ENCODE measurements around the gene EGFL8.
"Not testable (repeated sequence)": the region's sequence is repeated elsewhere in the genome, so short reads cannot be mapped to it uniquely, and the experiment has no call there.

The EGFL8 gene

DNA sequence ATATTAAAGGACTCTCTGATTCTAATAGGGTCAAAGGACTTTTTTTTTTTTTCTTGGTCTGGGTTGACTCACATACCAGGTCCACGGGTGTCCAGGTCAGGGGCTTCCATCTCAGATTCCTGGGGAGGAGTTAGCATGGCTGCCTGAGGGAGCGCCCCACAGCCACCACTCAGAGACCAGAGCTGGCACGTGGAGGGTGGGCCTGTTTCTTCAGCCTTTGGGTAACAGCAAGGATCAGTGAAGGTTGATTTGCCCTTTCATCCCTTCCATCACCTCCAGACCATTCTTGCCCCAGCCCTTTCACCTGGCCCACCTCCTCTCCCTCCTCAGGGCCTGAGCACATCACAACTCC is 33.9 kb downstream of the EGFL8 start:
- DNase-seq = no peak

DNA sequence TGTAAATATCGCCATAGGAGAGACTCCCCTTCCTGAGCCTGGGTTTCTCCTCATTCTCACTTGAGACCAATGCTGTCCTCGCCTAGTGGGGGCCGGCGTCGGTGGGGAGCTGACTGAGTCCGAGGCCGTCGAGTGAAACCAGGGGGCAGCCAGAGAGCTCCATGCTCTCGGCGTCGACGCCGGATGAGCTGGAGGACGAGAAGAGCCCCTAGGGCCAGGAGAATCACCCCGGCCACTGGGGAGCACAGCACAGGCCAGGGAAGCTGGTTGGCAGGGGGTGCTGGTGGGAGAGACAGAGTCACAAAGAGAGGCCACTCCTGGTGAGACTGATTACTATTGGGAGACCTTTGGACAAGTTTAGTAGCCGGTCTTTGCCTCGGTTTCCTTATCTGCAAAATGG is 34.5 kb downstream of the EGFL8 start:
- DNase-seq = no peak

DNA sequence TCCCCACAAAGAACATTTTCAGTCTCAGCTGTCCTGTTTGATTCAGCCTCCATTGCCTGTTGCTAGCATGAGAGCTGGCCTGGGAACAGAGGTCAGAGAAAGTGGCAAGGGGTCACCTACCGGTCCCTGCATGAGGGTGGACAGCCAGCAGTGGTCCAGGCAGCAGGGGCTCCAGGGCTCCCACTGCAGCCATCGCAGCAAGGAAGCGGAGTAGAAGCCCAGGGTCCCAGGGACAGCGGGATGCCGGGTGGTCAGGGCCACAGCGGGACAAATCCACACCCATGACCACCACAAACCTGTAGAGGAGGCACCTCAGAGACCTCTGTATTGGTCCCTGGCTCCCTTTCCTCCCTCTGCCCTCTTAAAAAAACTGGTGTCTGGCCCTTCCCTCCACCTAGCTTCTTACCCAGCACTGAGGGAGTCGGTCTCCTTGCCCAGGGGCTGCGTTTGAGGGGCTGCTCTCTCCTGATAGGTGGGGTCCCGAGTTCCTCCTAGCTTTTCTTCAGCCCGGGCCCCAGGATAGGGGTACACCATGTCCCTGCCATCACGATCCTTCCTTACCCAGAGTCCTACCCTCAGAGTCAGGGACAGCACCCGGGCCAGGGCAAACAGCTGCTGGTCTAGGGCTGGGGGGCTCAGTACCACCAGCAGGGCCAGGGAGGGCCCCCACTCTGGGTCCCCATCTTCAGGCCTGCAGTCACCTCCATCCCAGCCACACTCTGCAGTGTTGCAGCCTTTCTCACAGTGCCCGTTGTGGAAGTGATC is 36.5 kb downstream of the EGFL8 start:
- DNase-seq = no peak

DNA sequence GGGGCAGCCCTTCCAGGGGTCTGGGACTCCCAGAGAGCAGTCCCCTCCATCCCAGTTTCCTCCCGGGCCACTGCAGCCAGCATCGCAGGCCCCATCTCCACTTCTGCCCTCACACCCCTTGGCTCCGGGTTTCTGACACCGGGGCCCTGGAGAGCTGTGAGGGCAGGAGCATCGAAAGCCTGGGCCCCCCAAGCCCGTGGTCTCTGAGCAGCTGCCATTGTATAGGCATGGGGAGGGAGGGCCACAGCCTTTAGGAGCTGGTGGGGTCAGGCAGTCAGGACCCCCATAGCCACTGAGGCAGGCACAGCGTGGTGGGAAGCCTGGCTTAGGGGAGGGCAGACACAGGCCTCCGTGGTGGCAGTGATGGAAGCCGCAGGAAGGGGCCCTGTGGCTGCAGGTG is 37.8 kb downstream of the EGFL8 start:
- DNase-seq = no peak

DNA sequence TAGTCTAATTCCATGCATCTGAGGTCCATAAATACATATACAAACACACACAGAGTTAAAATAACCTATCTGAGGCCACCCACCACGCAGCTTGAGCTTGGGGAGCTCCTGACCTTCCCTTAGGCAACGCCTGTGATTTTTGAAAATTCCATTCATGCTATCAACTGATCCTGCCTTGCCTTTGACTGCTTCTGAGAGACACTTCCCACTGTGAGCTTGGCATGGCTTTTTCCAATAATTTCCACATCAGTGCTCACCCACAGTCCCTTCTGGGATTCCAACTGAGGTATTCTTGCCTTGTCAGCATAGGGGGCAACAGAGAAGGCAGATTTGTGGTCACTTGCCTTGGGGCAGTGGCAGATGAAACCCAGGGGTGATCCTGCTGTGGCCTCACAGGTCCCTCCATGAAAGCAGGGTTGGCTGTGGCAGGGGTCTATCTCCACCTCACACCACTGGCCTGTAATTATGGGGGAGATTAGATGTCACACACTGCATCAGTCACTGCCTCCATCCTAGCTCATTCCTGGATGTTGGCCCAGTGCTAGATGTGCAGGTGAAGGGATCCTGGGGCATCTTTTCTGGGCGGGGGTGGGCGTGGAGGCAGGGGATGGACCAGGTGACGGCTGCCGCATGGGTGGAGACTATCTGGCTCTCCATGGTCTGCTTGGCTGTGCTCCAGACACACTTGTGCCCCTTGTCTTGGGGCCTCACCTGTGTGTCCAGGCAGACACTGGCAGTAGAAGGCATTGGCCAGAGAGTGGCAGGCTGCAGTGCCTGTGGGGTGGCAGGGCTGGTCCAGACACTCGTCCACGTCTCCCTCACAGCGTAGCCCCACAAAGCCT is 39.3 kb downstream of the EGFL8 start:
- DNase-seq = no peak

DNA sequence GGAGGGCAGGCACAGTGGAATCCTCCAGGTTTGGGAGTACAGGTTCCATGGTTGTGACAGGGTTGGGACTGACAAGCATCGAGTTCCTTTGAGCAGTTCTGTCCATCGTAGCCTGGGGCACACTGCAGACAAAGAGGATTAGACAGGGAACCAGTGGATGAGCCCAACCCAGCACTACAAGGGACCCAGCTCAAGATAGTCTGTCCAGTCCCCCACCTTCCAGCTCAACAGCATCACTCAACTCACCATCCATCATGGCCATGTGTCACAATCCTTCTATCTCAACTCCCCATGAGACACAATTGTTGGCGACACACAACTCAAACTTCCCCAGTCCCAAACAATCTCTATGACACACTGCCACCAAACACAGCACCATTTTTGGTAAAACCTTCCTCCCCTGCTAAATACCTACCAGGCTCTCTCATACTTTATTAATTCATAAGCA is 39.9 kb downstream of the EGFL8 start:
- no peak for DNase-seq

DNA sequence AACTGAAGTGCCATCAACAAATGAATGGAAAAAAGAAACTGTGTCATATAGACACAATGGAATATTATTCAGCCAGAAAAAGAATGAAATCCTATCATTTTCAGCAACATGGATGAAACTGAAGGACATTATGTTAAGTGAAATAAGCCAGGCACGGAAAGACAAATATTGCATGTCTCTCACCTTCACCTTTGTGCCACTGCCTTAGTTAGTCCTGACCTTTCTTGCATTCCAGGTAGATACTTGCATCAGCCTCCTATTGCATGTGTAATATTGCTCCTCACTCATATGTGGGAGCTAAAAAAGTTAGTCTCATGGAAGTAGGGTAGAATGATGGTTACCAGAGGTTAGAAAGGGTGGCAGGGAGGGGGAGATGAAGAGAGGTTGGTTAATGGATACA is 44.6 kb downstream of the EGFL8 start:
- DNase-seq = no peak

DNA sequence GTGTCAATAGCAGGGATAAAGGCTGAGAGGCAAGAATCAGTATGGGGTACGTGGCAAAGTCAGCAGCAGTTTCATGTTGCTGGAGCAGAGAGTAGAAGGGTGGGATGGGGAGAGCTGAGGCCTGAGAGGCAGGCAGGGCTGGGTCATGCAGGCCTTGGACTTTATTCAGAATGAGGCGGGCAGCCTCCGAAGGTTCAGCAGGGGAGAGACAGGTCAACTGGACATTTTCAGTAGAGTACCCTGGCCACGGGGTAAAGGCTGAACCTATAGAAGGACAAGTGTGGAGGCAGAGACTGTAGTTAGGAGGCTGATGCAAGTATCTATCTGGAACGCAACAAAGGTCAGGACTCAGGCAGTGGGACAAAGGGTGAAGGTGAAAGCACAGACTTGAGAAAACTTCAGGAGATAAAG is 45.8 kb downstream of the EGFL8 start:
- DNase-seq = no peak

DNA sequence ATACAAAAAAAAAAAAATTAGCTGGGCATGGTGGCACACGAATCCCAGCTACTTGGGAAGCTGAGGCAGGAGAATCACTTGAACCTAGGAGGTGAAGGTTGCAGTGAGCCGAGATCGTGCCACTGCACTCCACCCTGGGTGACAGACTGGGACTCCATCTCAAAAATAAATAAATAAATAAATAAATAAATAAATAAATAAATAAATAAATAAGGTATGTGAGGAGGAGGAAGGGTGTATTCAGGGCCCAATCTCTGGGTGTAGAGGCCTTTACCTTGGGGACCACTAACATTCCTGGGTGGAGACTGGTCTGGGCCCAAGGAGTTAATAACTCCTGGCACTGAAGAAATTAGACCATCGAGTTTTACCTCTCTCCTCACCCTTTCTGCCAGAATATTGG is 47.0 kb downstream of the EGFL8 start:
- DNase-seq = not testable (repeated sequence)

DNA sequence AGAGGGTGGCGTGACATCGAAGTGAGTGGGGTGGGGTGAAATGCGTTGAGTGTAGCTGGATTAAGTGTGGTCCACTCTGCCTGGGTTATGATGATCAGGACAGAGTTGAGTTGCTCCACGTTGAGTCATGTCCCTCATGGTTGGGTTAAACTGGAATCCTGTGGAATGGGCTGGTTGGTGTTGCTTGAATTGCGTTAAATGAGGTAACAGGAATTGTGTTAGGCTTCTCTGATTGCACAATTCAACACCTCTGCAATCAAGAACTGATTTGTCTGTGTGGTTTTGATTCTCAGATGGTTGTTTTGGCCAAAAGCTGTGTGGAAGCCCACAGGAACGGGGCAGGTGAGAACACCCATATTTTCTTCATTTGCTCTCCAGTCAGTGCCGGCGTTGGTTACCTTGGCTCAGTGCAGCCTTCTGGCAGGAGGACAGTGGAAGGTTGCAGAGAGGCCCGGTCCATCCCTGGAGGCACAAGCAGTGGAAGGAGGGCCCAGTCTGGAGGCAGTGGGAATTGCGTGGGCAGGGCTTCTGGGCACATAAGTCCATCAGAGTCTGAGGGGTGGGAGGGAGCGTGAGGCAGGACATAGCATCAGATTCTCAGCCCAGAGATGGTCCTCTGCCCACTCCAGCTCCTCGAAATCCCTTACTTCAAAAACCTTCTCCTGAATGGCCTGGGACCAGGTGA is 47.8 kb downstream of the EGFL8 start:
- DNase-seq = no peak

DNA sequence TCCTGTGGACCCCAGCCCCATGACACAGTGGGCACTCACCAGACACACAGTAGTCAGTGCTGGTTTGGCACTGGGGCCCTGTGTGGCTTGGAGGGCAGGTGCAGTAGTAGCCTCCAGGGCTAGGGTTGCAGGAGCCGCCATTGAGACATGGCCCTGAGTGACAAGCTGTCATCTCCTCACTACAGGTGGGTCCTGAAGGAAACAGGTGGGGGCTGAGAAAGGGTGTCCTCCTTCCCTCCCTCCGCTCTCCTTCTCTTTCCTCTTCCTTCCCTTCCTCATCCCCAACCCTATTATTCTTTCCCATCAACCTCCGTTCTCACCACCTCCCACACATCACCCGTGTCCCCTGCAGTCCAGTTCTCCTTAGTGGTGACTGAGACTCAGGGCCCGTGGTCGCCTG is 49.3 kb downstream of the EGFL8 start:
- no peak for DNase-seq

DNA sequence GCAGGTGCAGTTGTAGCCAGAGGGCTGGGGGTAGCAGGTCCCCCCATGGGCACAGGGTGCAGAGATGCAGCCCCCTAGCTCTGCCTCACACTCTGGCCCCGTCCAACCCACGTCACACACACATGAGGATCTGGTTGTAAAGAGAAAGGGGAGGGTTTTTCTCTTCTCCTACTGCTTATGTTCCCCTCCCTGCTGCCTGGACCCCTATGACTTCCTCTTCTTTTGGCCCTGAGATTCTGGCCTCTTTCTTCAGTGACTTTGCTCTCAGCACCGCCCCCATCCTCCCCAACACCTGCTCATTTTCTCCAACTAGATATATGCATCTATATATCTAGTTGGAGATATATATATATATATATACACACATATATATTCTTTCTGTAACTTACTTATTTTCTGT is 49.7 kb downstream of the EGFL8 start:
- DNase-seq = no peak

DNA sequence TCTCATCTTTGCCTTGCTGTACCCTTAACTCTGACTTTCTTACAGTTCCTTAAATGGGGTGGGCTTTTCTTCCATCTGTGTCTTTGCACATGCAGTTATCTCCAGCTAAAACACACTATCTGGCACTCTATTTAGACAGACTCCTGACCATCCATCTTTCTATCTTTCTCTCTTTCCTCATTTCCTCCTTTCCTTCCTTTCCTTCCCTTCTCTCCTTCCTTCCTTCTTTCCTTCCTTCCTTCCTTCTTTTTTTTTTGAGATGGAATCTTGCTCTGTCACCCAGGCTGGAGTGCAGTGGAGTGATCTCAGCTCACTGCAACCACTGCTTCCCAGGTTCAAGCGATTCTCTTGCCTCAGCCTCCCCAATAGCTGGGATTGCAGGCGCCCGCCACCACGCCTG is 51.2 kb downstream of the EGFL8 start:
- DNase-seq = no peak

DNA sequence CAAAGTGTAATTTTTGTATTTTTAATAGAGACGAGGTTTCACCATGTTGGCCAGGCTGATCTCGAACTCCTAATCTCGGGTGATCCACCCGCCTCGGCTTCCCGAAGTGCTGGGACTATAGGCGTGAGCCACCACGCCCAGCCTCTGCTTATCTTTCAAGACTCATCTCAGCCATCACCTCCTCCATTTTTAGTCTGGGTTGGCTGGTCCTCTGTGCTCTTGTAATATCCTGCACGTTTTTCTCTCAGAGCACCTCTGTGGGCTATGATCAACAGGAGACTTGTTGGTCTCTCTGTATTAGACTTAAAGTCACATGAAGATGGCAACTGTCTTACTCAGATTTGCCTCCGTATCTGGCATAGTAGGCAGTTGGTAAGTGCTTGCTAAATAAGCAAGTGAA is 51.9 kb downstream of the EGFL8 start:
- DNase-seq = no peak

DNA sequence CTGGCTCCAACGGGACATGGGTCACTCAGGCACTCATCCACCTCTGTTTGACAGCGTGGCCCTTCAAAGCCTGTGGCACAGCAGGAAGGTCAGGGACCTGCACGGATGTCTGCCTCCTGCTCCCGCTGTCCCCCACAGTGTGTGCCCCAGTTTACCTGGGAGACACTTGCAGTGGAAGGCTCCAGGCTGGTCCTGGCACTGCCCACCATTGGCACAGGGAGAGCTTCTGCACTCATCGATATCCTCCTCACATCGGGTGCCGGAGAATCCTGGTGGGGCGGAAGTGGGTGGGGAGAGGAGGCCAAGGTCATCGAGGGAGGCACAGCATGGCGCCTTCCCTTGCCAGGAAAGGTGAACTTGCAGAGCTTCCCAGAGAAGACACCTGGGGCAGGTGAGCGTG is 52.6 kb downstream of the EGFL8 start:
- DNase-seq = no peak
